Heart left ventricle (tissue), 13 donors: Measurements from ENCODE around the gene NDN.

Experiments used
- POLR2A ChIP-seq, 2 donors: fragments of 450-650 bp; IDR thresholded peaks; one replicate each; pipeline ENCODE4 v1.6.1; 2017; ENCODE audit warnings: antibody characterized with exemption in 2 of 2, mild to moderate bottlenecking in 2 of 2, moderate library complexity in 2 of 2
- TF ChIP-seq, protein P1 (sequence below), 12 donors: fragments of 200-600 bp; sonication (generic) in 4 of 12; IDR thresholded peaks; one replicate each; pipeline versions ENCODE4 v1.5.0 to v1.8.0; 2018 to 2022; ENCODE audit warnings: antibody characterized with exemption in 12 of 12, mild to moderate bottlenecking in 5 of 12
- donor health status: ischemic (EF 13 %, LVEDD 7.1; RV severe dilation, severe dysfunction).
- donor health status: DM: no; HTN: yes; CAD: no.
- donor health status: DM: no; HTN: no; CAD: no.
- donor health status: ischemic (EF 25% LVEDD 6.9; RV normal size, moderate dysfunction).
- donor health status: ischemic (EF 25% LVEDD 5.7; RV mildly dilated, moderate dysfunction).
- donor health status: ischemic (EF 35%, LVEDD 5.7; RV mildly dilated, moderate dysfunction).
- donor health status: nonischemic (EF 11% LVEDD 7.7; RV severe dilation, severe dysfunction).
- donor health status: DM: yes; HTN: yes; CAD: no.
- donor health status: PGD.
- donor health status: ischemic (EF 29% LVEDD 5.4; RV normal size, mild dysfunction).
- donor health status: nonischemic (EF 23%, LVEDD 6.1; RV moderate dilation, normal function).

DNA sequence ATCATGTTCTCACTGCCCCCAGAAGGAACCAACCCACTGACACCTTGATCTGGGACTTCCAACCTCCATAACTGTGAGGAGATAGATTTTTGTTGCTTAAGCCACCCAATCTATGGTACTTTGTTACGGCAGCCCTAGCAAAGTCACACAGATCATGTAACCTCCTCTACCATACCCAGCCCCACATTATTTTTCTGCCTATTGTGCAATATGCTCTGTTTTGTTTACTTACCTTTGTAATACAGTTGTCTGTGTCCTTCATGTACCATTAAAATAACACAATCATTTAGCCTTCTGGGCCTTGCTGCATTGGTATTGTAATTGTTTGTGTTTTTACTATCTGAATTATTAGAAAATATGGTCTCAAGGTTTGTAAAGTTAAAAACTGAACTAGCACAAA, 16.1 kb downstream of the NDN start:
- TF ChIP-seq, protein P1, sequence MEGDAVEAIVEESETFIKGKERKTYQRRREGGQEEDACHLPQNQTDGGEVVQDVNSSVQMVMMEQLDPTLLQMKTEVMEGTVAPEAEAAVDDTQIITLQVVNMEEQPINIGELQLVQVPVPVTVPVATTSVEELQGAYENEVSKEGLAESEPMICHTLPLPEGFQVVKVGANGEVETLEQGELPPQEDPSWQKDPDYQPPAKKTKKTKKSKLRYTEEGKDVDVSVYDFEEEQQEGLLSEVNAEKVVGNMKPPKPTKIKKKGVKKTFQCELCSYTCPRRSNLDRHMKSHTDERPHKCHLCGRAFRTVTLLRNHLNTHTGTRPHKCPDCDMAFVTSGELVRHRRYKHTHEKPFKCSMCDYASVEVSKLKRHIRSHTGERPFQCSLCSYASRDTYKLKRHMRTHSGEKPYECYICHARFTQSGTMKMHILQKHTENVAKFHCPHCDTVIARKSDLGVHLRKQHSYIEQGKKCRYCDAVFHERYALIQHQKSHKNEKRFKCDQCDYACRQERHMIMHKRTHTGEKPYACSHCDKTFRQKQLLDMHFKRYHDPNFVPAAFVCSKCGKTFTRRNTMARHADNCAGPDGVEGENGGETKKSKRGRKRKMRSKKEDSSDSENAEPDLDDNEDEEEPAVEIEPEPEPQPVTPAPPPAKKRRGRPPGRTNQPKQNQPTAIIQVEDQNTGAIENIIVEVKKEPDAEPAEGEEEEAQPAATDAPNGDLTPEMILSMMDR (IDR thresholded peaks at IDR 0.05): no peak
- no peak for TF ChIP-seq POLR2A (IDR thresholded peaks at IDR 0.05)
